Activated gamma-delta T cell treated with Interleukin-2 at 50 U/mL for 16 hours (primary cell): ENCODE results near the gene CACNA2D1.

Source experiments
- DNase-seq: peaks from one replicate; pipeline ENCODE4 v3.0.0-alpha.2; 2020

The CACNA2D1 gene

GRCh38 chr7:82331234-82331633 is 112.3 kb downstream of the CACNA2D1 start:
- DNase-seq = no peak

GRCh38 chr7:82330706-82331215 is 112.8 kb downstream of the CACNA2D1 start:
- no peak for DNase-seq

- no peak for DNase-seq
These were observed 115.7 kb downstream of the CACNA2D1 start for GRCh38 chr7:82327898-82328297.

DNA sequence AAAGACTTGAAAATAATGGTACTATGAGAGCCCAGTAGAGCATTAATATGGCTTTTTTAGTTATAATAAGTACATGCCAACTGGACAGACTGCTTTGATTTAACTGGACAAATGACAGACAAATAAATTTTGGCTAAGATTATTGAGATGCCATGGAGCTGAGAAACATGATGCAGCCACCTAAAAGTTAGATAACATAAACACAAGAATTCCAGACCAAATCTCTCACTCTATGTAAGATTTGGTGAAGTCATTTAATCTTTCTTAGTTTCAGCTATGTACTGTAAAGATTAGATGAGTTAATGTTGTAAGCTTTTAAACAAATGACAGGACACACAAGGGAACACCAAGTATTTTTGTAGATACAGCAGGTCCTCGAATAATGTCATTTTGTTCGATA is 118.2 kb downstream of the CACNA2D1 start:
- no peak for DNase-seq

- DNase-seq = no peak
These were observed 119.8 kb downstream of the CACNA2D1 start for GRCh38 chr7:82323806-82324205.

DNA sequence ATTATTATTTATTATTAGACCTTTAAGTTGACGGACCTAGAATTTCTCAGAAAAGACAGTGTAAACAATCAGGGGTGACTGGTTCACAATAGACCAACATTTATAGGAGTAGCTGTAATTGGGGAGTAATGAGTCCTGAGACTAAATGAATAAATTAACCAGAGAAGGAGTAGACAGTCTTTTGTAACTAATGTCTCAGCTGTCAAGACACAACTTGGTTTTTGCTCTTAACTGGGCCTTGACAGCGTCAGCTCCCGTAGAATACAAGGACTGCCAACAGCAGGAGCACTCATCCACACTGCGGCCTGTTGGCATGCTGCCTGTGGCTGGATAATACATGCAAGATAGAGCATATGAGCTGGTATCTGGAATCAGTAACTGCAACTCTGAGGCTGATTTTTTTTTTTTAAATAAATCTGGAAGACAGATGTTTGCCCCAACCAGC is 123.9 kb downstream of the CACNA2D1 start:
- no peak for DNase-seq

DNA sequence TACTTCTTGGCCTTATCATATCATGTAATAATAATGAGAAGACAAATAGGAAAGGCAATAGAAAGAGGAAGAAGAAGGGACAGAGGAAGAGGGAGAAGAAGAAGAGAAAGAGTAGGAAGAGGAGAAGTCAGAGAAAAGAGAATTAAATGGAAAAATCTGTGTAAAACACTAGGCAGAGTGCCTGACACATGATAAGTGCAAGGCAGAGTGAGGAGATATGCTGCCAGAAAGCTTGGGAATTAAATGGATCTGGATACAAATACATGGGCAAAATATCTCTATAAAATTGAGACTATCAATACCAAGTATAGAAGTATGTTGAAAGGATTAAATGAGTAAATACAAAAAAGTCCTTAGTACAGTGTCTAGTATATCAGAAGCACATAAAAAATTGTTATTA is 124.8 kb downstream of the CACNA2D1 start:
- no peak for DNase-seq

DNA sequence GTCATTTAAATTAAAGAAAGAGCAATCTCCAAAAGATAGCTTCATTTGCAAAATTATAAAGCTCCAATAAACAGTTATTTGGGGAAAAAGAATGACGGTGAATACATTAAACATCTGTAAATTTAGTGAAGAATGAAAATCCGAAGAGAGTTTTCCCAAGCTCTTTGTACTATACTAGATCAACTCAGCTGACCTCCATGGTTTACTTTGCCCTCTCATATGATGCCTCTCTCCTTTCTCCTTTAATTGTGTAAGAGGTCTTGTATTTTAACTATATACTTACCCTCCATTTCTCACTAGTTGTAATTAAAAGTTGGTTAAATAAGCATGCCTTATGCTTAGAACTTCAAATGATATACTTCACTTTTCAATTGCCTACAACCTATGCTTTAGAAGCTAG is 125.8 kb downstream of the CACNA2D1 start:
- no peak for DNase-seq

DNA sequence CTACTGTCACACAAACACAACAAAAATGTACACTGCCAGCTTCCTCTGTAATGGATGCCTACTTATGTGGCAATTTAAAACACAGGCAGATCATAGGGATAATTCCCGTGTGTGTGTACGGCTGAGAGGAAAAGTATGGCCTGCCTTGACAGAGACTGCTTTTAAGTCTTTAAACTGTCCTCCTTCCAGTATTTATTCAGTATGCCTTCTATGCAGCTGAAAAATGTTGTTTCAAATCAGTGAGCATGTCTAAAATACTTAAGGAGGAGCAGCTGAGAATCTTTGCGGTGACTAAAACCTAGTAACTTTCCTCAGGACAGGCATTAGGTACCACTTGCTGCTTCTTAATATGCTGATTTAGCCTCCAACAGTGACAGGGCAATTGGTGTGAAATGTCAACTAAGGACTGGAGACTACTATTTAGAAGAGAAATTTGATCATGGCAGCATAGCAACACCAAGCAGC is 126.3 kb downstream of the CACNA2D1 start:
- DNase-seq = no peak

GRCh38 chr7:82313269-82313668 is 130.3 kb downstream of the CACNA2D1 start:
- DNase-seq = no peak

DNA sequence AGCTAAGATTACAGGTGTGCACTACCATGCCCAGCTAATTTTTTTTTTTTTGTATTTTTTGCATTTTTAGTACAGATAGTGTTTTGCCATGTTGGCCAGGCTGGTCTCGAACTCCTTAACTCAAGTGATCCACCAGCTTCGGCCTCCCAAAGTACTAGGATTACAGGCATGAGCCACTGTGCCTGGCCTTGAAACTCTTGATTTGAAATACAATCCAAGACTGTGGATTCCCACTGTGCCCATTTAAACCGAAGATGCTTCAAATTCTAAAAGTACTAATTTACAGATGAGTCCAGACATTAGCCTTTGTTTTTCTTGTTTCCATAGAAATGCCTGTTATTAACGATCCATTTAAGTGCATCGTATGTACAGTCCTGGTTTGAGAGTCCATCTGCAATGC is 130.9 kb downstream of the CACNA2D1 start:
- no peak for DNase-seq

GRCh38 chr7:82305347-82306005 is 138.1 kb downstream of the CACNA2D1 start:
- DNase-seq = no peak

- DNase-seq = no peak
These were observed 148.7 kb downstream of the CACNA2D1 start for GRCh38 chr7:82294865-82295264.

- DNase-seq = no peak
These were observed 149.2 kb downstream of the CACNA2D1 start for GRCh38 chr7:82294382-82294784.

DNA sequence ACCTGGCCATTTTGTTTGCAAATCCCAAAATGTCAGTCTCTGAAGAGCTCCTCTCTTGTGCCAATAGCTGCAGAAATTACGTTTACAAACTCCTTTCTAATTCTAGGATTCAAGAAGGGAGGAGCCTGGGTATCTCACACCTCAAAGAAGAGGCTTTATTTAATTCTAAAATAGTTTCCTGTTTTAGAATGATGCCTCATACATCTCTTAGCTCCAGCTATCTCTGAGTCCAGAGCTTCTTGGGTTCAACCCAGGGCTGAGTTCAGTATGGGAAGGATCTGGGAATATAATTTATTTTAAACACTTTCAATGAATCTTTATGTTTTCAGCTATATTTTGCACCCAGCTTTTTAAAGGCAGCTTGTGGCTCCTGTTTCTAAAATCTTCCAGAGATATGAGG is 150.1 kb downstream of the CACNA2D1 start:
- no peak for DNase-seq

- DNase-seq = no peak
These were observed 151.6 kb downstream of the CACNA2D1 start for GRCh38 chr7:82291931-82292330.

DNA sequence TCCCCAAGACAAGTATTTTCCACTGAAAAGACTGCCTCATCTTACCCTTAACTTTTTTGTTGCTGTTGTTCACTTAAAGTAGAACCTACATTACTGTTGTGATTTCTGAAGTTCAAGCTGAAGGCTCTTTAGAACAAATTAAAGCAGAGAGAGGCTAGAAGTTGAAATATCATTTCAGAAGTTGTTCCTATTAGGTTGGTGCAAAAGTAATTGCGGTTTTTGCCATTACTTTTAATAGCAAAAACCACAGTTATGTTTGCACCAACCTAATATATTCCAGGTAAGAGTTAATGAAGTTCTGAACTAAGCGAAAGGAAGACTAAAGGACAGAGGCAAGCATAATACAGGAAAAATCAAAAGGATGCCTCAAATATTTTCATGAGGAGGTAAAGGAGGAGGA is 153.7 kb downstream of the CACNA2D1 start:
- DNase-seq = no peak

DNA sequence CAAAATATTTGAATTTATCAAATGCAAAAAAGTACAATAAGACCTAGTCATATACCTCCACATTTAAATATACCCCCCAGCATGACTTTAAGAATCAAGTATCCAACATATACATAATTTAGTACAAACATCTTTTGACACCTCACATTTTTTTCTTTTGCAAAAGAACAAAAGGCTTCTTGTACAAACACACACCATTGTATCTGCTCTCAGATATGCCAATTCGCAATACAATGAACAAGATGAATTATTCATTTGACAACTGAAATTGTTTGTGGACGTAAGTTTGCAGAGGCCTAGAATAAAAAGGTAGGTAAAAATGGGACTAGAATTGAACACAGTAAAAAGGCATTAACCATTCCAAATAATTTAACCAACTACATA is 154.4 kb downstream of the CACNA2D1 start:
- no peak for DNase-seq

GRCh38 chr7:82286798-82287140 is 156.8 kb downstream of the CACNA2D1 start:
- no peak for DNase-seq

GRCh38 chr7:82286096-82286797 is 157.3 kb downstream of the CACNA2D1 start:
- DNase-seq = no peak

DNA sequence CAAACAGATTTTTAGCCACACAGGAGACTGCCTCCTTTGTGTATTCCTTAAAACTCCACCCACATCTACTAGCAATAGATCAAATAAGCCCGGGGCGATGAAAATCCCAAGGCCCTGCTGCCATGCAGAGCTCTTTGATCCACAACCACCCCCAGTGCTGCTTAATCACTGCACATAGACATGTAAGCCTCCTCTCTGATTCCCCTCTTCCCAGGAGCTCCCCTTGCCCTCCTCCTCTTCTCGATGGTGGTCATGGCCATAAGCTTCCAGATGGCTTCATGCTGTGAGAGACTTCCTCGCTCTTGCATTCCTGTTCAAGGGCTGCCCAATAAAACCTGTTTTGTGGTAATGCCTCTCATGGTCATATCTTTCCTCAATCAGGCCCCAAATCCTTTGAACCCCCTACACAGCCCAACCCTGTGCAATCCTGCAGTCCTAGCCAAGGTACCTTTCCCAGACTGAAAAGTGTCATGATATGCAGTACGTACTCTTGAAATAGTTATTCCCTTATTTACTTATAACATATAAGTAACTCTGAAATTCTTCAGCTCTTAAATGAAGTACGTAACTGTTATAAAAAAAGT is 158.5 kb downstream of the CACNA2D1 start:
- DNase-seq = no peak

GRCh38 chr7:82275342-82275741 is 168.2 kb downstream of the CACNA2D1 start:
- no peak for DNase-seq

GRCh38 chr7:82274681-82275080 is 168.9 kb downstream of the CACNA2D1 start:
- DNase-seq = no peak

DNA sequence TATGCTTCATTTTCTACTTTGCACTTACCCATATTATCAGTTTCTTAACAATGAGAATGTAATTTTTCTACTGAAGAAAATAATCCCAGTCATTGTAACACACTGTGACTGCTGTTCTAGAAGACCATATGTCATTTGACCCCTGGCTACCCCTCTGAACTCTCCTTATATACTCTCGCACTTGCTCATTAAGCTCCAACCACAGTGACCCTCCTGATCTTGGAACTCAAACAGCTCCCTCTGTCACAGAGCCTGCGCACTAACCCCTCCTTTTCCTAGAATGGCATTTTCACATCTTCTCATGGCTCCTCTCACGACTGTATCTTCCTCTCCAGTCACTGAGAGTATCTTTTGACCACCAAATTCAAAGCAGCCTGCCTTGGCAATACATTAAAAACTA is 169.7 kb downstream of the CACNA2D1 start:
- DNase-seq = no peak
